Mucosa of descending colon (tissue), 3 donors: Measurements from ENCODE around the gene ARHGEF28. TPM values are rescaled to one million over a fixed set of nuclear protein-coding genes. Genes with fewer than 3 reads are reported as not detected.

Experiments
- ATAC-seq: fragments of 200-7000 bp; cut with Tn5 transposase; one replicate; pipeline ENCODE4 v1.9.1; 2020; ENCODE audit warnings: mild to moderate bottlenecking, moderate library complexity
- DNase-seq, 3 donors: peaks; one replicate each; pipeline ENCODE4 v3.0.0-alpha.2; 2020
- H3K36me3 ChIP-seq: fragments of 200-600 bp; one replicate; pipeline ENCODE4 v1.8.0; 2021; ENCODE audit warnings: low read depth, mild to moderate bottlenecking
- H3K4me1 ChIP-seq: fragments of 200-600 bp; one replicate; pipeline ENCODE4 v1.8.0; 2021; ENCODE audit warnings: low read depth, mild to moderate bottlenecking
- H3K4me3 ChIP-seq: fragments of 200-600 bp; one replicate; pipeline ENCODE4 v1.8.0; 2021; ENCODE audit warnings: mild to moderate bottlenecking
- H3K9me3 ChIP-seq: fragments of 200-600 bp; one replicate; pipeline ENCODE4 v1.8.0; 2021; ENCODE audit warnings: mild to moderate bottlenecking
- CTCF ChIP-seq: fragments of 200-600 bp; IDR thresholded peaks from one replicate; pipeline ENCODE4 v1.8.0; 2022; ENCODE audit warnings: antibody characterized with exemption, mild to moderate bottlenecking
- intact Hi-C, 2 donors: fragments of 100-400 bp; cut with DNase I in 1 of 2; cut with micrococcal nuclease in 1 of 2; formaldehyde crosslinking; loops; one replicate each; pipeline versions ENCODE4 v1.11.0 to v1.11.1; 2022; cut with DNase I, micrococcal nuclease
- total RNA-seq, 3 donors: library from RNA; stranded (reverse); fragmentation: NEBNext Ultra II Directional in 2 of 3; extraction: Animal tissue kit (Norgen Biotek cat#: 25700) in 2 of 3; gene quantifications; one replicate each; pipeline versions ENCODE4 v1.2.1 to v1.2.4, GENCODE V29; 2021 to 2023
- donor health status: DM: no; HTN: no; CAD: no; lungs with moderate emphysema.
- donor health status: DM: no; HTN: no; CAD: no.
- donor health status: DM: no; HTN: yes; CAD: no.

ARHGEF28 gene
- total RNA-seq, 3 donors from 2014 or later: 5.4 to 21.7 (median 11.6) TPM

- no peaks in the 10 kb centered on the region for H3K9me3 ChIP-seq
- ATAC-seq: no peak
- no peaks in the 10 kb centered on the region for H3K4me1 ChIP-seq
- no peak overlapping the region for H3K4me3 ChIP-seq
- intact Hi-C loops: loop anchor here (5.0 kb wide), 1 partner anchor 199 kb away; no protein-coding TSS in a partner anchor
- TF ChIP-seq CTCF: no peak
- no peak for DNase-seq
- no peaks in the 10 kb centered on the region for H3K36me3 ChIP-seq
Measured at GRCh38 chr5:73791389-73791788, 165.4 kb downstream of the ARHGEF28 start.

GRCh38 chr5:73792687-73793320 lies 166.8 kb downstream of the ARHGEF28 start:
- H3K9me3 ChIP-seq: no peaks in the 10 kb centered on the region
- no peak overlapping the region for H3K4me3 ChIP-seq
- intact Hi-C loops: loop anchor here (5.0 kb wide), 1 partner anchor 201 kb away; no protein-coding TSS in a partner anchor
- no peaks in the 10 kb centered on the region for H3K4me1 ChIP-seq
- peak in 2 of 3 donors; percentile 75 to 85 for DNase-seq
- TF ChIP-seq CTCF: peak; percentile 82
- no peaks in the 10 kb centered on the region for H3K36me3 ChIP-seq
- peak; percentile 95 for ATAC-seq

- Histone ChIP-seq H3K9me3 (no peaks in the 10 kb centered on the region), H3K36me3 (no peaks in the 10 kb centered on the region), H3K4me3 (no peak overlapping the region), H3K4me1 (no peaks in the 10 kb centered on the region)
- intact Hi-C loops: loop anchor here (5.0 kb wide), 1 partner anchor 202 kb away; no protein-coding TSS in a partner anchor
- TF ChIP-seq CTCF: no peak
- ATAC-seq (no peak), DNase-seq (no peak)
Measured at GRCh38 chr5:73793911-73794310, 167.9 kb downstream of the ARHGEF28 start.

GRCh38 chr5:73796164-73797131 lies 170.5 kb downstream of the ARHGEF28 start:
- intact Hi-C loops: no loop called here
- no peaks in the 10 kb centered on the region for H3K9me3 ChIP-seq
- DNase-seq (peak in 1 of 3 donors; percentile 30), ATAC-seq (no peak)
- no peaks in the 10 kb centered on the region for H3K36me3 ChIP-seq
- H3K4me3 ChIP-seq: no peak overlapping the region
- no peaks in the 10 kb centered on the region for H3K4me1 ChIP-seq
- TF ChIP-seq CTCF: no peak

- intact Hi-C loops: no loop called here
- ATAC-seq: no peak
- Histone ChIP-seq H3K4me1 (no peaks in the 10 kb centered on the region), H3K36me3 (no peaks in the 10 kb centered on the region), H3K9me3 (no peaks in the 10 kb centered on the region), H3K4me3 (no peak overlapping the region)
- no peak for TF ChIP-seq CTCF
- no peak for DNase-seq
Measured at GRCh38 chr5:73797132-73797510, 171.1 kb downstream of the ARHGEF28 start.
